Measurements from ENCODE around the gene GPR152.

GPR152 gene

DNA sequence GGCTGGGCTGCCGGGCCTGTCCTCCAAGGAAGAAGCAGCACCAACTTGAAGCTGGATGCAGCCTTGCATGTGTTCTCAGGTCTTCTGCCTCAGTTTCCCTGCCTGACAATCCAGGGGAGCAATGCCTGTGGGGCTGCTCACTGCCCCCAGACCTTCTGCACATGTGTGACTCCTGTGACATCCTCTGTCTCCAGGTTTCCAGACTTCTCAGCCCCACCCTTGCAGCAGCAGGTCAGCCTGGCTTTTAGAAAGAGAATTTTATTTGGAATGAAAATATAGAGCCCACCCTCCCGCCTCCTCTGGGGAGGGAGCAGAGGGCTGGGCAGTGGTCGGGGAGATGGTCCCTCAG is 14.7 kb downstream of the GPR152 start:
- Histone ChIP-seq H3K9me3 (replicated peaks; ENCODE audit: insufficient read depth, low read length) (no peaks in the 10 kb centered on the region), H3K79me2 (ENCODE audit: low read length) (no peaks in the 10 kb centered on the region), H3K4me2 (ENCODE audit: low read depth, low read length) (no peak overlapping the region), H3K36me3 (replicated peaks; ENCODE audit: insufficient read depth, low read length) (no peaks in the 10 kb centered on the region; the same call in 1 of the 2 replicates), H3K4me3 (ENCODE audit: low read length) (no peak overlapping the region), H3F3A (ENCODE audit: insufficient read depth, low read length) (no peaks in the 10 kb centered on the region), H3K9ac (ENCODE audit: low read length) (no peak overlapping the region), H3K4me1 (ENCODE audit: low read length) (no peaks in the 10 kb centered on the region), H3K27ac (ENCODE audit: low read length) (no peak overlapping the region), H2AFZ (ENCODE audit: low read length) (no peak overlapping the region), H3K9me2 (replicated peaks; ENCODE audit: insufficient read depth, low read length) (no peaks in the 10 kb centered on the region), H3K27me3 (replicated peaks; ENCODE audit: insufficient read depth, low read length) (no peaks in the 10 kb centered on the region), H4K20me1 (ENCODE audit: insufficient read depth, low read length) (no peaks in the 10 kb centered on the region)
- TF ChIP-seq EZH2 (optimal IDR thresholded peaks at IDR 0.05; ENCODE audit: low read depth, low read length) (no peak), EZH2phosphoT487 (IDR thresholded peaks at IDR 0.05; ENCODE audit: low read length) (no peak)
- no peak for DNase-seq

DNA sequence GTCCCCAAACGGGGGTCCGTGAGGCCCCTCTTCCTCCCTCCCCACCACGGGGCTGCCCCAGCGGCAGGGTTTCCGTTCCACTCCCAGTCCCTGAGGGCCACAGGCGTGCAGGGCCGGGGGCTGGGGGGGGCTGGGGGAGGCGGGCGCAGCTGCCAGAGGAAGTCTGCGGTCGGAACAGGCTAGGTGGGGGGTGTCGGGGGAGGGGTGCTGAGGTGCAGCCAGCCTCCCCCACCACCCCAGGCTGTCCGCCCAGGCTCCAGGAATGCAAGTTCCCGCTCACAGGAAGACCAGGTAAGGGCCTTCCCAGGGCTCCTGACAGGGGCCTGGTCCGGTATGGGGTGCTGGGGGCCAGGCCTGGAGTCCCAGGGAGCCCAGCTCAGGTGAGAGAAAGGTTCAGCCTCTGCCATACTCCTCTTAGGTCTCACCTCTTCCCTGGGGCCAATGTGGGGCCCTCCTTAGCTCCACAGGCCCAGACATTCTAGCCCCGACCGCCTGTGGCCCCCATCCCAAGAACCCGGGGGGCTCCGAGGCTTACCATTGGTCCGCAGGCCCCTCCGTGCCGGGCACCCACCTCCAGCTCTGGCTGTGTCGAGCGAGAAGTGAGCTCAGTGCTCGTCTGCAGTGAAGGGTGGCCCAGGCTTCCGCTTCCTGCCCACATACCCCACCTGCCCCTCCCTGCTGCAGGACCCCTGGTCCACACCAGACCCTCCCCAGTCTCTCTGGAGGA is 15.3 kb downstream of the GPR152 start, which contains the start of gene PTPRCAP:
PTPRCAP (minus strand) TSS at position 601 of the 727 bp plus-strand sequence; CDS start at position 538, 63 bp downstream.
- no peaks in the 10 kb centered on the region for H3K4me1 ChIP-seq (ENCODE audit: low read length)
- H4K20me1 ChIP-seq (ENCODE audit: insufficient read depth, low read length) = no peaks in the 10 kb centered on the region
- H3K9me3 ChIP-seq (replicated peaks; ENCODE audit: insufficient read depth, low read length) = no peaks in the 10 kb centered on the region
- DNase-seq = no peak
- H3K4me3 ChIP-seq (ENCODE audit: low read length) = no peak within 1 kb of the TSS
- H3K79me2 ChIP-seq (ENCODE audit: low read length) = no peaks in the 10 kb centered on the region
- H2AFZ ChIP-seq (ENCODE audit: low read length) = no peak within 1 kb of the TSS
- no peaks in the 10 kb centered on the region for H3K27me3 ChIP-seq (replicated peaks; ENCODE audit: insufficient read depth, low read length)
- no peak within 1 kb of the TSS for H3K4me2 ChIP-seq (ENCODE audit: low read depth, low read length)
- TF ChIP-seq EZH2phosphoT487 (IDR thresholded peaks at IDR 0.05; ENCODE audit: low read length) (no peak), EZH2 (optimal IDR thresholded peaks at IDR 0.05; ENCODE audit: low read depth, low read length) (no peak)
- TF ChIP-seq, protein P1, sequence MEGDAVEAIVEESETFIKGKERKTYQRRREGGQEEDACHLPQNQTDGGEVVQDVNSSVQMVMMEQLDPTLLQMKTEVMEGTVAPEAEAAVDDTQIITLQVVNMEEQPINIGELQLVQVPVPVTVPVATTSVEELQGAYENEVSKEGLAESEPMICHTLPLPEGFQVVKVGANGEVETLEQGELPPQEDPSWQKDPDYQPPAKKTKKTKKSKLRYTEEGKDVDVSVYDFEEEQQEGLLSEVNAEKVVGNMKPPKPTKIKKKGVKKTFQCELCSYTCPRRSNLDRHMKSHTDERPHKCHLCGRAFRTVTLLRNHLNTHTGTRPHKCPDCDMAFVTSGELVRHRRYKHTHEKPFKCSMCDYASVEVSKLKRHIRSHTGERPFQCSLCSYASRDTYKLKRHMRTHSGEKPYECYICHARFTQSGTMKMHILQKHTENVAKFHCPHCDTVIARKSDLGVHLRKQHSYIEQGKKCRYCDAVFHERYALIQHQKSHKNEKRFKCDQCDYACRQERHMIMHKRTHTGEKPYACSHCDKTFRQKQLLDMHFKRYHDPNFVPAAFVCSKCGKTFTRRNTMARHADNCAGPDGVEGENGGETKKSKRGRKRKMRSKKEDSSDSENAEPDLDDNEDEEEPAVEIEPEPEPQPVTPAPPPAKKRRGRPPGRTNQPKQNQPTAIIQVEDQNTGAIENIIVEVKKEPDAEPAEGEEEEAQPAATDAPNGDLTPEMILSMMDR (IDR thresholded peaks at IDR 0.05; ENCODE audit: low read length) = no peak
- H3K9me2 ChIP-seq (replicated peaks; ENCODE audit: insufficient read depth, low read length) = no peaks in the 10 kb centered on the region
- H3K9ac ChIP-seq (ENCODE audit: low read length) = no peak within 1 kb of the TSS
- H3K27ac ChIP-seq (ENCODE audit: low read length) = no peak within 1 kb of the TSS
- H3F3A ChIP-seq (ENCODE audit: insufficient read depth, low read length) = no peaks in the 10 kb centered on the region
- H3K36me3 ChIP-seq (replicated peaks; ENCODE audit: insufficient read depth, low read length) = no peaks in the 10 kb centered on the region; the same call in 1 of the 2 replicates

DNA sequence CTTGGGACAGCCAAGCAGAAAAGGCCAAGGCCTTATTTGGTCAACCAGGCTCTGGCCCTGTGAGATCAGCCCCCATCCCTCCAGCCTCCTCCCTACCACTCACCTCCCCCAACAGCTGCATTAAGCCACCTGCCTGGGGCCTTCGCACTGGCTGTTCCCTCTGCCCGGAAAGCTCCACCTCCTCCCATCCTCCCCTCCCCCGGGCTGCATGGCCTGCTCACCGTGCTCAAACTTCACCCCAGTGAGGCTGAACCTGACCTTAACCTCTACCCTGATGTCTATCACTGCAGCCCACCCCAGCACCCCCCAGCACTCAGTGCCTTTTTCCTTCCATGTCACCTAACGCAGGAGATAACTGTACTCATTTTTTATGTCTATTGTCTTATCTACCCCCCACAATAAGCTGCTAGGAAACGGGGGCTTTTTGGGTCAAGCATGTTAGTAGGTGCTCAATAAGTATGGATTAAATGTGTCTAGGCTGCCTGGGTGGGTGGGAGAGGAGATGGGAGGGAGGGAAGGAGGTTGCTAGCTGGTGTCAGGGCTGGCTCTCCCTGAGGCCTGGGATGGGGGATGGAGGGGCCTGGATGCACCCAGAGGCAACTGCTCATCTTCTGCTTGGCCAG is 16.0 kb downstream of the GPR152 start:
- peaks cover 3% of the 10 kb centered on the region; the same call in 1 of the 2 replicates for H3K79me2 ChIP-seq (ENCODE audit: low read length)
- no peak overlapping the region for H3K9ac ChIP-seq (ENCODE audit: low read length)
- H3K4me3 ChIP-seq (ENCODE audit: low read length) = no peak overlapping the region

More for the DNA sequence above, 16.0 kb downstream of the GPR152 start:
- H3K9me3 ChIP-seq (replicated peaks; ENCODE audit: insufficient read depth, low read length) = no peaks in the 10 kb centered on the region
- H3K27me3 ChIP-seq (replicated peaks; ENCODE audit: insufficient read depth, low read length) = no peaks in the 10 kb centered on the region
- H2AFZ ChIP-seq (ENCODE audit: low read length) = no peak overlapping the region
- H3K9me2 ChIP-seq (replicated peaks; ENCODE audit: insufficient read depth, low read length) = no peaks in the 10 kb centered on the region
- DNase-seq = no peak
- H3F3A ChIP-seq (ENCODE audit: insufficient read depth, low read length) = no peaks in the 10 kb centered on the region
- no peaks in the 10 kb centered on the region for H4K20me1 ChIP-seq (ENCODE audit: insufficient read depth, low read length)
- H3K4me1 ChIP-seq (ENCODE audit: low read length) = no peaks in the 10 kb centered on the region
- TF ChIP-seq, protein P1 (IDR thresholded peaks at IDR 0.05; ENCODE audit: low read length) = no peak
- no peak for TF ChIP-seq EZH2 (optimal IDR thresholded peaks at IDR 0.05; ENCODE audit: low read depth, low read length)
- TF ChIP-seq EZH2phosphoT487 (IDR thresholded peaks at IDR 0.05; ENCODE audit: low read length) = no peak
- no peaks in the 10 kb centered on the region; the same call in 1 of the 2 replicates for H3K36me3 ChIP-seq (replicated peaks; ENCODE audit: insufficient read depth, low read length)
- H3K27ac ChIP-seq (ENCODE audit: low read length) = no peak overlapping the region
- no peak overlapping the region for H3K4me2 ChIP-seq (ENCODE audit: low read depth, low read length)
